Colonic mucosa (tissue), 4 donors: ENCODE measurements around the gene DYSF. TPM values are rescaled to one million over a fixed set of nuclear protein-coding genes. Genes with fewer than 3 reads are reported as not detected.

ENCODE experiments used
- DNase-seq: peaks from one replicate; pipeline ENCODE4 v3.0.0-alpha.2; 2020
- H3K27ac ChIP-seq: fragments of 200-600 bp; one replicate; pipeline ENCODE4 v1.8.0; 2021
- H3K27me3 ChIP-seq: fragments of 200-600 bp; one replicate; pipeline ENCODE4 v1.8.0; 2021
- H3K36me3 ChIP-seq: fragments of 200-600 bp; one replicate; pipeline ENCODE4 v1.8.0; 2021
- H3K4me1 ChIP-seq: fragments of 200-600 bp; one replicate; pipeline ENCODE4 v1.8.0; 2021; ENCODE audit warnings: mild to moderate bottlenecking
- H3K4me3 ChIP-seq: fragments of 200-600 bp; one replicate; pipeline ENCODE4 v1.8.0; 2021
- H3K9ac ChIP-seq, 2 donors: one replicate each; pipeline ENCODE4 v1.7.0; 2013; ENCODE audit warnings: control low read depth in 2 of 2, low read depth in 2 of 2, low read length in 2 of 2
- H3K9me3 ChIP-seq: fragments of 200-600 bp; one replicate; pipeline ENCODE4 v1.8.0; 2021
- intact Hi-C: fragments of 100-400 bp; cut with DNase I; formaldehyde crosslinking; loops from one replicate; pipeline ENCODE4 v1.14.1; 2022
- total RNA-seq, 2 donors: library from RNA; stranded (reverse); fragmentation: NEBNext Ultra II Directional in 1 of 2; extraction: Animal tissue kit (Norgen Biotek cat#: 25700) in 1 of 2; gene quantifications; one replicate each; pipeline ENCODE4 v1.2.1, GENCODE V29; 2021
- TF ChIP-seq, protein P1 (sequence below): fragments of 200-600 bp; IDR thresholded peaks from one replicate; pipeline ENCODE4 v1.8.0; 2022; ENCODE audit warnings: antibody characterized with exemption, mild to moderate bottlenecking
- donor health status: healthy.
- donor health status: DM: no; HTN: no; CAD: no.
- donor health status: DM: no; HTN: no; CAD: no.

The DYSF gene
- total RNA-seq, 2 donors from 2014 or later, result 2.4 to 7.5 TPM

DNA sequence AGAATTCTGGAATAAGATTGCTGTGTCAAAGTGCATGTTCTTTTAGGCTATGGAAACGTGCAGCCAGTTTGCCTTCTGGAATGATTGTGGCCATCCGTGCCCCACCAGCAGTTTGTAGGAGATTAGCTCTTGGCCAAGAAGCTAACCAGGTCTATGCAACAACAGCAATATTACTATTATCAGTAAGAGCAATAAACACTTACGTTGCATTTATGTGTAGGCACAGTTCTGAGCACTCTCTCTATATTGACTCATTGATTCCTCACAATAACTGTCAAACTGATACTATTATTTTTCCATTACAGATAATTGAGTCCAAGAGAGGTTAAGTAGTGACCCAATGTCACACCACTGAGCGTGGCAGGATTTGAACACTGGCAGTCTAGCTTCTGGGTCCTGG, 186.4 kb downstream of the DYSF start:
- no peaks in the 10 kb centered on the region for H3K4me1 ChIP-seq
- H3K36me3 ChIP-seq, result no peaks in the 10 kb centered on the region
- H3K9me3 ChIP-seq, result no peaks in the 10 kb centered on the region
- H3K27ac ChIP-seq, result no peak overlapping the region
- H3K4me3 ChIP-seq, result no peak overlapping the region
- no peaks in the 10 kb centered on the region for H3K27me3 ChIP-seq
- H3K9ac ChIP-seq, result no peak overlapping the region
- intact Hi-C loops, result no loop called here
- no peak for DNase-seq
- TF ChIP-seq, protein P1, sequence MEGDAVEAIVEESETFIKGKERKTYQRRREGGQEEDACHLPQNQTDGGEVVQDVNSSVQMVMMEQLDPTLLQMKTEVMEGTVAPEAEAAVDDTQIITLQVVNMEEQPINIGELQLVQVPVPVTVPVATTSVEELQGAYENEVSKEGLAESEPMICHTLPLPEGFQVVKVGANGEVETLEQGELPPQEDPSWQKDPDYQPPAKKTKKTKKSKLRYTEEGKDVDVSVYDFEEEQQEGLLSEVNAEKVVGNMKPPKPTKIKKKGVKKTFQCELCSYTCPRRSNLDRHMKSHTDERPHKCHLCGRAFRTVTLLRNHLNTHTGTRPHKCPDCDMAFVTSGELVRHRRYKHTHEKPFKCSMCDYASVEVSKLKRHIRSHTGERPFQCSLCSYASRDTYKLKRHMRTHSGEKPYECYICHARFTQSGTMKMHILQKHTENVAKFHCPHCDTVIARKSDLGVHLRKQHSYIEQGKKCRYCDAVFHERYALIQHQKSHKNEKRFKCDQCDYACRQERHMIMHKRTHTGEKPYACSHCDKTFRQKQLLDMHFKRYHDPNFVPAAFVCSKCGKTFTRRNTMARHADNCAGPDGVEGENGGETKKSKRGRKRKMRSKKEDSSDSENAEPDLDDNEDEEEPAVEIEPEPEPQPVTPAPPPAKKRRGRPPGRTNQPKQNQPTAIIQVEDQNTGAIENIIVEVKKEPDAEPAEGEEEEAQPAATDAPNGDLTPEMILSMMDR, result no peak

DNA sequence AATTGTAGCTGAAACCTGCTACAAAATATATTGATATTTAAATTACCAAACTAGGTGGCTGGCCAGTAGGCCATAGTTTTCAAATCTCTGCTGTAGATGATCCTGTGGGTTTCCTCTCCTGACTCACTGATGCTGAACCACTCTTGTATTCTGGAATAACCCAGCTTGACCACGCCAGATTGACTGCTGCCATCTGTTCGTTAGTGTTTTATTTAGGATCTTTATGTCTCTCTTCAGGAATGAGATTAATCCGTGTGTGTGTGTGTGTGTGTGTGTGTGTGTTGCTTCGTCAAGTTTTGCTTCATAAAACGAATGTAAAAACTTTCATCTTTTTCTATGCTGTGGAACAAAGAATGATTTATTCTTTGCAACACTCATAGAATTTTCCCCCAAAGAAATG, 187.1 kb downstream of the DYSF start:
- Histone ChIP-seq H3K36me3 (no peaks in the 10 kb centered on the region), H3K9ac (no peak overlapping the region), H3K4me1 (no peaks in the 10 kb centered on the region), H3K27ac (no peak overlapping the region), H3K9me3 (no peaks in the 10 kb centered on the region), H3K4me3 (no peak overlapping the region), H3K27me3 (no peaks in the 10 kb centered on the region)
- TF ChIP-seq, protein P1, result no peak
- DNase-seq, result no peak
- intact Hi-C loops, result no loop called here

DNA sequence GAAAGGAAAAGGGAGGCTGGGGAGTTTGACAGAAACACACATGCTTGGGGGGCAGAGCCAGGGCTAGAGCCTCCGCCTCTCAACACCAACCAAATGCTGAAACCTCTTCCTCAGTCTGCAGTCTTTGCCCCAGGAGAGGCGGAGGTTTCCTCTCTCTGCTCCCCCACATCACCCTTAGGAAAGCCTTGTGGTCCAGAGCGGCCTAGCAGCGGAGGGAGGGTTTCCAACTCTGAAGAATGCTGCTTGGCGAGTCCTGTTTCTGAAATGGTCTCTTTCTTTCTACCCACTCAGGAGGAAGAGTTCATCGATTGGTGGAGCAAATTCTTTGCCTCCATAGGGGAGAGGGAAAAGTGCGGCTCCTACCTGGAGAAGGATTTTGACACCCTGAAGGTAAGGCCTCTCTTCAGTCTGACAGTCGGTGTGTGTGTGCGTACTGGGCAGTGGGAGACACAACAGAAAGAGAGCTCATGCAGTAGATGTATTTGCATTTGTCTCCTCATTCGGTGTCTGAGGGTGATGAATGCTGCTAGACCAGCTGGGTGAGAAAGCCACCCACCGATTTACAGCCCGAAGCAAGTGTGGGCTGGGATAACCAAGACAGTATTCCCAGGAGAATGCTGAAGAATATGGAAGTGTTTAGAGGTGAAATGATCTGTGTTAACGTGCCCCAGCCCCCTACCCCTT, 190.5 kb downstream of the DYSF start:
- intact Hi-C loops, result no loop called here
- no peak for DNase-seq
- Histone ChIP-seq H3K36me3 (no peaks in the 10 kb centered on the region), H3K4me3 (no peak overlapping the region), H3K9ac (no peak overlapping the region), H3K27ac (no peak overlapping the region), H3K4me1 (no peaks in the 10 kb centered on the region), H3K27me3 (no peaks in the 10 kb centered on the region), H3K9me3 (no peaks in the 10 kb centered on the region)
- TF ChIP-seq, protein P1, result no peak

DNA sequence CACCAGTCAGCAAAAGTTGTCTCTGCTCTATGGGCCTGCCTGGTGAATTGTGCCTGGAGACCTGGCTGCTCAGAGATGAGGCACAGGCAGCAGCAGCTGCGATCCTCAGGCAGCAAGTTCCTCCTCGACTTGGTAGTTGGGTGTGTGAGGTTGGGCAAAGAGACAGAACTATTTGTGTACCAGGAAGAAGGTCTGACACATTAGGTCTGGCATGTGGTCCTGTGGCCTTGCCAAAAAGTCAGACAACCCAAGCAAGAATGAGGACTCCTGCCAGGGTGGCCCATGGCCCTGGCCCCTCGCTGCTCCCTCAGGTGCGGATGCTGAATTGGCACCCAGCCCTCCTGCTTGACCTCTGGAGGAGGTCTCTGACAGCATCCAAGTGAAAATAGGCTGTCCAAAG, 192.7 kb downstream of the DYSF start:
- H3K36me3 ChIP-seq, result no peaks in the 10 kb centered on the region
- no peak overlapping the region for H3K27ac ChIP-seq
- TF ChIP-seq, protein P1, result no peak
- intact Hi-C loops, result no loop called here
- H3K27me3 ChIP-seq, result no peaks in the 10 kb centered on the region
- DNase-seq, result no peak
- H3K9me3 ChIP-seq, result no peaks in the 10 kb centered on the region
- no peak overlapping the region for H3K4me3 ChIP-seq
- no peak overlapping the region for H3K9ac ChIP-seq
- no peaks in the 10 kb centered on the region for H3K4me1 ChIP-seq

DNA sequence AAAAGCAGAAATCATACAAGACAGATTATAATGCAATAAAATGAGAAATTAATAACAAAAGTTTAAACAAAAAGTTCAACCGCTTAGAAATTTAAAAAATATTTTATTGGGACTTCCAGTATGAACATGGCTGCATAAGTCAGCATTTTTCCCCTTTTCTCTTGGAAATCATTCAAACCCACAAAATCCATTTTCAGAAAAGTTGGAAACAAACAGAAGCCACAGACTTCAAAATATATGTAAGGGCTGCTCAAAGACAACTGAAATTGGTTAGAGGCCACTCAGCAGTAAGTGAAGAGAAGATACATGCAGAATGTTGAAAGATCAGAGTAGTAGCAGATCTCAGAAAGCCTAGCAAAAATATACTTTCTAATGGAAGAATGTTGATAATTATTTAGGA, 194.0 kb downstream of the DYSF start:
- DNase-seq, result no peak
- H3K36me3 ChIP-seq, result no peaks in the 10 kb centered on the region
- no peaks in the 10 kb centered on the region for H3K27me3 ChIP-seq
- no peak overlapping the region for H3K4me3 ChIP-seq
- no peaks in the 10 kb centered on the region for H3K9me3 ChIP-seq
- no peak overlapping the region for H3K9ac ChIP-seq
- intact Hi-C loops, result no loop called here
- TF ChIP-seq, protein P1, result no peak
- no peak overlapping the region for H3K27ac ChIP-seq
- no peaks in the 10 kb centered on the region for H3K4me1 ChIP-seq
